GM18508 (cell line): ENCODE results near the gene GREM2.

ENCODE experiments used
- ATAC-seq: cut with Tn5 transposase; IDR thresholded peaks from one replicate; pipeline ENCODE4 v1.9.1; 2021; ENCODE audit warnings: moderate number of reproducible peaks; ENCODE audit not compliant: insufficient read depth, unreplicated experiment

The GREM2 gene

DNA sequence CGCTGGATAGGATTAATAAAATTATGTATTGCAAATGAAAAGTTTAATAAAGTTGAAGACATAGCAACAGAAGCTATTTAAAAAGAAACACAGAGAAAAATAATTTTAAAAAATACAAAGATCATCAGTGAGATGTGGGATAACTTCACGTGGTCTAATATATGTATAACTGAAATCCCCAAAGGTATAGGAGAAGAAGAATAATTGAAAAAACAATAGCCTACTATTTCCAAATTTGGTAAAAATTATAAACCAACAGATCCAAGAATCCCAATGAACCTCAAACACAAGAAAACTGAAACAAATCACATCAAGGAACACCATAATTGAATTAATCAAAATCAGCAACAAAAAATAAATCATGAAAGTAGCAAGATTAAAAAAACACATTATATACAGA is 44.9 kb downstream of the GREM2 start:
- no peak for ATAC-seq

DNA sequence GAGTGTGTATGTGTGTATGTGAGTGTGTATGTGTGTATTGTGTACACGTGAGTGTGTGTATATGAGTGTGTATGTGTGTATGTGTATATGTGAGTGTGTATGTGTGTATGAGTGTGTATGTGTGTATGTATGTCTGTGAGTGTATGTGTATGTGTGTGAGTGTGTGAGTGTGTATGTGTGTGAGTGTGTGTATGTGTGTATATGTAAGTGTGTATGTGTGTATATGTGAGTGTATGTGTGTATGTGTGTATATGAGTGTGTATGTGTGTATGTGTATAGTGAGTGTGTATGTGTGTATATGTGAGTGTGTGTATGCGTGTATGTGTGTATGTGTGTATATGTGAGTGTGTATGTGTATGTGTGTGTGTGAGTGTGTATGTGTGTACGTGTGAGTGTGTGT is 49.2 kb downstream of the GREM2 start:
- ATAC-seq: no peak

DNA sequence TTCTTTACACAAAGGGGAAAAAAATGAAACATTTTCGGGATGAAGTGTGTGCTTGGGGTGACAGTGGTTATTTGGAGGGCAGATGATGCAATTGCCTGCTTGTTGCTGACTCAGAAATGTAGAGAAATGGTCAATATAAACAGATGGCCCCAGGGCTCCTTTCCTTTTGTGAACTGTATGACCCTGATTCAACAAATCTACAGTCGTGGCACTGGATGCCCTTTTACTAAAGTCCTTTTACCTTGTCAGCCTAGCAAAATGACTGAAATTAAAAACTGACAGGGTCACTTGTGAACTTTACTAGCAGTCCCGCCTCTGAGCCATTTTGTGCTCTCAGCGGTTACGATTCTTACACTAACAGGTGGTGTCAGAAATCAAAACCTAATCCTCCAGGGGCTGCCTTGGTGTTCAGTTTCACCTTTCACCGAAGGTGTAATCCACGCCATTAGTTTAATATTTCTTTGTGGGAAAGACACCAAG is 49.8 kb downstream of the GREM2 start:
- no peak for ATAC-seq

DNA sequence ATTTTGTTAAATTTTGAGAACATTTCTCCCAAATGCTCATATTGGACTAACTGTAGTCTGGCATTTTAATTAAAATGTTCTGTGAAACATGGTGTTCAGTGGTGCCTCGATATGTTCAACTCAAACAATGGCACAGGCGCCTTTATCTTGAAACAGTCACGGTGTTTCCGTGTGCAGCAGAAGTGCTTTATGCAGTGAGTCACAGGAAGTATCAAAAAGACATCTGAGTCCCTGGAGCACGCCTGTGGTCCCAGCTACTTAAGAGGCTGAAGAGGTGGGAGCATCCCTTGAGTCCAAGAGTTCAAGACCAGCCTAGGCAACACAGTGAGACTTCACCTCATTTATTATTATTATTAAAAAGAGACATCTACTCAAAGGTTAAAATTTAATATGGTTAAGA is 52.2 kb downstream of the GREM2 start:
- no peak for ATAC-seq

DNA sequence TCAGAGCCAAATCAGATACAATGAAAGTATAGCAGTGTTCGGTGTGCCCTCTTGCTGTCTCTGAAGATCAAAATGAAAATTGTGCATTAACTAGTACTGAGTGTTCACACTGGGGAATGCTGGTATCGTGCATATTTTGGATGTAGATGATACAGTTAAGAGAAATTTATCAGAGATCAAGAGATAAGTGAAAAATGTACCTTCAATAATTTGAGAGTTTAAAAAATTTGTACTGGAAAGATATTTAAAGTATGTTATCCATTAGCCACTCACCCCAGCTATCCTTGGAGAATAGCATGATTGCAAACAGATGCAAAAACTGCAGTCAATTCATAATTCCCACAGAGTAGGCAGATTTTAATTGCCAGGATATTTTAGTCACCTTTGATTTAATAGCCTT is 56.4 kb downstream of the GREM2 start:
- ATAC-seq: no peak

DNA sequence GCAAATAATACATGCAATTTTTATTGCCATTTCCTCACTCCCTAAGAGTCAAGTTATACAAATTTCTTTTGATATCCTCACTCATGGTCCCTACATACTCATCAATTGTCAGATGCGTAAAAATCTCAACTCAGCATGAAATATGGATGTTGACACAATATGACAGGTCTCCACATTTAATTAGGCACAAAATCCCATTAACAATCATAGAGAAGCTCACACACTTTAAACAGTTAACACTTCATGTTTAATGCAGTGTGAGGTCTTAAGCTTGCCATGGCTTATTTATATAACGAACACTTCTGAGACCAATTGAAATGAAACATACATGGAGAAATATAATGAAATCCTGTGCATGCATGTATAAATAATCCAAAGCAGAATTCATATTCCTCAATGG is 58.6 kb downstream of the GREM2 start:
- ATAC-seq: no peak

DNA sequence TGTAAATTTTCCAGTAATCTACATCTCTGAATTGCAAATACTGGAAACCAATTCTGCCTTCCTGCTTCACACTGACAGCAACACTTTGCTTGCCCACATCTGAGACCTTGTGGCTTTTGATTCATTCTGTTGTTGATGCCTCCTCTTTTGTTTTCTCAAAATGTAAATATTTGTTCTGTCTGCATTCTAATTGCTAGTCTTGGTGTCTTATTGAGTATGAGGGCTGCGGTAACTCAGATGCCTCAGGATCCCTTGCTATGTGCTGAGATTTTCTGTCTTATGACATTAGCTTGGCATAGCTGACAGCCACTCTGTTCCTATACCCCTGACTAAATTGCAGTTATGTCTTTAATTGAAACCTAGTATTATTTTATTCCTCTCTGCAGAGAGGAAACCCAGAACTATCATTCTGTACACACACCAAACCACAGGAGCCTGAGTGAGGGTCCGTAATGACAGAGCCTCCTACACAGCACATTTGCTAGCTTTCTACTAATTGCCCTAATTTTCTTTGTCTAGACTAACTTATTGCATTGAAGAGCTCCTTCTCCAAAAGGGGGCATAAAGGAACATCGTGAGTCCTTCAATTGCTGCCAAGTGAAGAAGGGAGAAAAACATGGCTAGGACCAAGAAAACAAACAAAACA is 72.1 kb downstream of the GREM2 start:
- no peak for ATAC-seq

DNA sequence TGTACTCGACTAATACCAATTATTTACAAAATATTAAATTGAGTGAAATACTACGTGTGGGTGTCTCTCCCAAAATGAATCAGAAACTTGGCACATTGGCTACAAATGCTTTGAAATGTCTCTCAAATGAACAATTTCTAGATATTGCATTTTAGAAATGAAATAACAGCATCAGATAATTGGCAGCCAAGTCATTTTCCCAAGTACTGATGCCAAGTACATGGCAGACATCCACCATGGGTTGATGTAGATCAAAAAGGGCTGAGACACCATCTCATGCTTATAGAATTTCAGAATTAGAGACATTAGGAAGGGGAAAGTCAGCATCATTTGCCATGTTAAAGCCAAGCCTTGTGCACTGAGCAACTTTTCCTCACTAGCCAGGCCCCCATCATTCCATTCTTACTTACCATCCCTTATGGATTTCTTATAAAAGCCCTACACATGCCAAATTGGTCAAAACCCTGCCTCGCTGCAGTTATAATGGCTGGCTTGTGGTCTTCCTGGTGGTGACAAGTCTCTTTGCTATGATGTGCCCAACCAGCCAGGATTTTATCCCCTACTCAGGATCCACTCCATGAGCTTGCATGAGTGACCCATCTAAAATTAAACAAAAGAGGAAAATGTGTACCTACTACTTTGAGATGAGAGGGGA is 73.1 kb downstream of the GREM2 start:
- ATAC-seq: no peak

DNA sequence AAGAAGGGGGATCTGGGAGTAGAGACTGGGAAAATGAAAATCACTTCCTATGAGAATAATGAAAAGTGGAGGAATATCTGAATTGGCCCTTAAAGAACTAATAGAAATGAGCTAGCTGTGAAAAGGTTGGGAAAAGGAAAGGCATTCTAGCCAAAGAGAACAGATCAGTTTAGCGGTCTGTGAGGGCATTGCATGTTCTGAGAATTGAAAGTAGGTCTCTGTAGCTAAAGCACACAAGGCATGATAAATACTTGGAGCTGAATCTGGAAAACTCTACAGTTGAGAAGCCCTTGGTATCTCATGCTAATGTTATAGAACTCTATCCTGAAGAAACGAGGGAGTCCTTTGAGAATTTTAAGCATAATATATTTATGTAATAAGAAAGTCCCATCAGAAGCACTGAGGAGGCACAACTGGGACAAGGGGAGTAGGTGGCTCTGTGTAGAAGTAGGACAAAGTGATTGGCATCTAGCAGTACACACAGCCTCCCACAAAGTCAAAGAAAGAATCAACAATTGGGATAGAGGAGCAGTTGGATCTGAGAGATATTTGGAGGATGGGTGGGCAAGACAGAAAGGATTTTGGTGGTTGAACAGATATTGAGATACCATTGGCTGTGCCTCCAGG is 78.7 kb downstream of the GREM2 start:
- ATAC-seq: no peak

DNA sequence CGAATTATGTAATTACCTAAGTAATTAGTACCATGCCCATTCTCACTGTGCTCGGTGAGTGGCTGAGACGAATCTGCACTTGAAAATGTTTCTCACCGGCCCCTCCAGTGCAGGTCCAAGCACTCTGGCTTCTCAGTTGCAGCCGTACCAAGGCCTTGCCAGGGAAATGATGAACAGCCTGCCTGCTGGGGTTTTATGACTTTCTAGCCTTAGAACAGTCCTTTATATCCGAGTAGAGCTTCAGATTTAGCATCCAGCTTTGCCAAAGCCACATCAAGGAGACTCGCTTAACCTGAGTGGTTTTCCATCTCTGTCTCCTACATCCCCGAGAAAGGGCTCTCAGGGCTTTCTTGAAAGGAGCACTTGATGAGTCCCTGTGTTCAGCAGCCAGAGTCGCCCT is 83.4 kb downstream of the GREM2 start:
- no peak for ATAC-seq

DNA sequence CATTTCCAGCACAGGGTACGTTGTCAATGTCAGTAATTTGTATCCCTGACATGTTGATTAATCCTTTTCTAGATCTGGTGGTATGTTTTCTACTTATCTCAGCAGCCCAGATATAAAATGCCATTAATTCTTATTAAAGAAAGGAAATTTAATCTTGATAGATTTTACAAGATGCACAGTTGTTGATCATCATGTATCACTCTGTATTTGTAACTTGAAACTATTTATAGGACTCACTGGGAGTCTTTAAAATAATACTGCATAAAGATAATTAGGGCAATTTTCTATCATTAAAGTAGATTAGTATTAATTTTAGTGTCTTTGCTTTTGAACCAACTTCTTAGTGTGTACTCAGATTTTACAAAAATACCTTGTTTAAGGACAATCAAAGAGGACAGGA is 84.9 kb downstream of the GREM2 start:
- ATAC-seq: no peak

DNA sequence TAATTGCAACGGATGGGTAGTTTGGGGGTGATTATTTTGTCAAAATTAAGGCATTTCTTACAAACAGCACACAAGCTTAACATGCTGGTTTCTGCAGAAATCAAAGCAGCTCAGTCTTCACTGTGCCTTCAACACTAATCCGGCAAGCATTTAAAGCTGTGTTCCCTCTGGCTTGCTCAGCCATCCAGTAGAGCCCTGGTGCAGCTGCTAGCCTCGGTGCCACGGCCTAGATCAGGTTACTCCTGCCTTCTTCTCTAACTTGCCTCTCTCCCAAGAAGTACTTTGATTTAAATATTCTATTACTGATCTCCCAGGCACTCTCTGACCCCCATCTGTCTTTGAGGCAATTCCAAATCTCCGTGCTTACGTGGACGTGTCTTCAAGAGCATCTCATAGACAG is 85.6 kb downstream of the GREM2 start:
- no peak for ATAC-seq

DNA sequence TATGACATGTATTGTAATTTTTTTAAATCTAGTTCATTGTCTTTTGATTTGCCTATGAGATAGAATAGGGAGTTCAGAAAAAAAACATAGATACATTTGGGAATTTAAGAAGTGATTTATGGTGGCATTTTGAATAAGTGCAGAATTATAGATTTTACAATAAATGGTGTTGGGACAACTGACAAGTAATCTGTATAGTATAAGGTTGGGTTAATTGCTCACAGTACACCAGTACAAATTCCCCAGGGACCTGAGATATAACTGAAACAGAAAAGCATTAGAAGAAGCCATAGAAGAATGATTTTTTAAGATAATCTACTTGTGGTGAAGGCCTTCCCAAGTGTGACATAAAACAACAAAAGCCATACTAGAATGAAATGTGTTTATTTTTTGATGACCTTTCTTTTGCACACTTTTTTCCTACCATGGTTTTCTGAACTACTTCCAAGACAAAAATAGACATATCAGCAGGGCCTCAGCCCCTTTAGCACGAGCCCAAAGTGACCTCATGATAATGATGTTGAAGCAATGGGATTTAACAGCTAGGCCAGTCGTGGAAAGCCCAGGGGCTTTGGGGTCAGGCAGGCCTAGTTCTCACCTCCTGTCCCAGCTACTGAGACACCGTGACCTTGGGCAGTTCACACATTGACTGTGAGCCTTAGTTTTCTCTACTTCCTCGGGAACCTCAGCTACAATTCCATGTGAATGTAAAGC is 87.4 kb downstream of the GREM2 start:
- no peak for ATAC-seq

DNA sequence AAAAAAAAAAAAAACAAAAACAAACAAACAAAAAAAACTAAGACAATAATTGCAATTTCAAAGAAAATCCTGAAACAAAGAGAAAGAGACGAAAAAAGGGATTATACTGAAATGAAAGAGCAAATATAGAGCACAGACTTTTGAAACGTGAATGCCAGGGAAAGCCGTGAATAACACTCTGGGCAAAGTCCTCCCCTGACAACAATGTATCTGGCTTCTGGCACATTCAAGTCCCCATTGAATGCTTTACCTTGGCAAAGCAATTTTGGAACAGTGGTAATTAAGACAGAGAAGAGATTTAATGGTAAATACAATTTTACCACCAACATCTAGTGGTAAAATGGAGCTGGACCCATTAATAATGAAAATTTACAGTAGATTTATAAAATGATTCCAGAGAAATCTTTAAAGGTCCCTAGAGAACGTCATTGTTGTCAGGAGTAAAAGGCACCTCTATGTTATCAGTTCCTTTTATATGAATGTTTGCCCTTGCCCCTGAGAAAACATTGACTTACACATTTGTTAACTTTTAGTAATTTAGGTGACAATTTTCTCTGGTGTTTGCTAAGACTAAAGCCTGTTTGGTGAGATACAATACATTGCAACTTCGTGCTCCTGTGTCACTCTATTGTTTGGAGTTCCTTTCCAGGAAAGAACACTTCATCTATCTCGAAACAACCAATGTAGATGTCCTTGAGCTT is 89.7 kb downstream of the GREM2 start:
- no peak for ATAC-seq

DNA sequence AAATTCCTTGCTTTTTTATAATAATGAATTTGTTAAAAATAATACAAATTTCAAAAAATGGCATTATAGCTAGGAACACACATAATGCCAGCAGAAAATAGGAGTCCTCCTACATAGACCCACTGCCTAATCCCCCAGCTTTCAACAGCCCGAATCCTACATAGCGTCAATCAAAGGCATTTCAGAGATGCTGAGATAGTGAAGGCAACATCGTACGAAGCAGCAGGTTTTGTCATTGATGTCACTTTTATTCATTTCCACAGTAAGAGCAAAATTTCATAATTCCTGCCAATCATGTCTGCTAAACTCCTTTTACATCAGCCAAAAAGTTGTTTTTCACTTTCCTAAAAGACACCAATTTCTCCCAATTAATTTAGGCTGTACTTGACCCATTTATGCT is 94.1 kb downstream of the GREM2 start:
- ATAC-seq: no peak

DNA sequence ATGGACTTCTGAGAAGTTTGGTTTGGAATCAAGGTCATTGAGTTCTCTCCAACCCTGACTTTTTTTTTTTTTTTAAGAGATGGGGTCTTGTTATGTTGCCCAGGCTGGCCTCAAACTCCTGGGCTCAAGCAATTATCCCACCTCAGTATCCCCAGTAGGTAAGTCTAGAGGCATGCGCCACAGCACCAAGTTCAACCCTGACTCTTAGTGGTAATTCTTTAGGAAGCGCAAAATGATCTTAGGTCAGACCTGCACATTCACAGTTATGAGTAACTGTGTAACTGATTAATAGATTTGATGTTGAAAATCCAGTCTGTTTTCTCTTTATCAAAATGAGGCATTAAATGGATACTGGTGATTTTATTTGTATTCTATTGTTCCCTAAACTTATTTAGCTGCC is 95.9 kb downstream of the GREM2 start:
- no peak for ATAC-seq

DNA sequence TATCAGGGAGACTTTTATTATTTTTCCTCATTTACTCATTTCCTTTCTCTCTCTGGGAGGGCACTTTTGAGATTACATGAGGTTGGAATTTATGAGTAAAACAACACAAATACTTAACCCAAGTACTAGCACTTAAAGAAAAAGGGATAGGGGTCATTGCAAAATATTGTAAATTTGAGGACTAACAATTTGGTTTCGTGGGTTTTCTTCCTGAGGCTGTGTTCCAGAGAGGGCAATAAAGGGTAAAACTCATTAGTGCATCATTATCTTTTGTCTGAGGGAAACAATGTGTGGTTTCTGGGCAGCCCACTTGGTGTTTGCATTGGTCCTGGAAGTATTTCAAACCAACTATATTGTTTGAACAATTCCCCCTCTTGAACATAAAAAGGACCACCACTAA is 96.5 kb downstream of the GREM2 start:
- ATAC-seq: no peak

DNA sequence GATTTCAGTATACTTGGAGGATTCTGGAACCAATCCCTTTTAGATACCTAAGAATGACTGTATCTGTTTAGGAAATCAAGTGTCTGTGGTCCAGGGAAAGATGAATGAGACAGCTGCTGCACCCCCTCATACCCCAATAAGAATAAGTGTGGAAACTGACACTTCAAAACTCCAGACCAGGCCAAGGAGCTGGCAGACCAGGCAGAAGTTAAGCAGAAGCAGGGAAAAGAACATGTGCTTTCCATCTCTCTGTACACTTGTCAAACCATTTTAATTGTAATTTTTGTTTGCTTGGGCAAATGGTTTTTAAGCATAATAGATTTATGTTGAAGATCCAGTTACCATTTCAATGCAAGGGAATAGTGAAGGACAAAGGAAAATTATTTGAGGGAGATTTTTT is 100.2 kb downstream of the GREM2 start:
- no peak for ATAC-seq

DNA sequence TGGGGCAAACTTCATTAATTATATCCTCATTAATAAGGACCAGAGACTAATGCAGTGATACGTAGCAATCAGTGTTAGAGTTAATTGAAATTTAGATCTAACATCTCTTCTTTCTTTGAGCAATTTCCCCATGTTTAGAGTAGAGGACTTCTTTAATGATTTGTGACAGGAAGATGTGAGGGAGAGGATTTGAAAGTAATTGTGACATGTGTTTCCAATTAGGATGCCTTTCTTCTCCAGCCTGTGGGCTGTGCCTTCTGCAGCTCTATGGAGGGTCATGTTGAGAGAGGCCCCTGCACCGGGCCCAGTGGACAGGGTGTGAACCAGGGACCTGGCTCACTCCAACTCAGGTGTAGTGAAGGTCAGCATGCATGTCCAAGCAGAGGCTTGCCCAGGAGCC is 103.0 kb downstream of the GREM2 start:
- no peak for ATAC-seq

DNA sequence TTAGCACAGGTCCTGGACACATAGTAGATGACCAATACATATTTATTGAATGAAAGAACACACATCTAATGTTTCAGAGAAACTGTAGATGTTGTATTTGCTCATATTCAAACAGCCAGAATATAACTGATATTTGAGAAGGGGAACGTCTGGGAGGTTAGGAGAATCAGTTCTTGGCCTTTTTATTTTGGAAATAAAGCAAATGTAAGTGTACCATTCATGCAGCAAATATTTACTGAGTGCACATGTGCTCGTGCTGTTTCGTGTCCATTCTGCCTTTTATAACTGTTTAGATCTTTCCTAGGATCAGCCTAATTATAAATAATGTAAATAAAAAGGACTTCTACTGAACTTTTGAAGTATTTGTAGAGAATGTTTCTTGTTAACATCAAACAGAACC is 103.8 kb downstream of the GREM2 start:
- ATAC-seq: no peak

DNA sequence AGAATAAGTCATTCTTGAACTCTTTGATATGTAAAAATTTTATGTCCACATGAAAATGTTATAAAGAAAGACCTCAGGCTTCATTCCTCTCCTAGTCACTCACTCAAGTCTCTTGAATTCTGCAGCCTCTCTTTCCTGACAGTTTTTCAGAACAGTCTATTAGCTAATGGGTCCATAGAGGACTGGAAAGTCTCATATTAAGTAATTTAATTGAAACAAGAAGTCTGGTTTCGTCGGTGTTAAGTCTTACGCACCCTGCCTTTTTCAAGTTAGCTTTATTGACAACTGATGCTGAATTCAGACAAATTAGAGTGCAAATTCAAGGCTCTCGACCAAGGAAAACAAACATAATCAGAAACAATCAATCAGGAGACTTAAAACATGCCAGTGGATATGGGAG is 105.8 kb downstream of the GREM2 start:
- no peak for ATAC-seq
